ENCODE data around the gene PRSS23. TPM values are rescaled to one million over a fixed set of nuclear protein-coding genes. Genes with fewer than 3 reads are reported as not detected.

Gene PRSS23
- total RNA-seq, 1 experiment from 2014 or later = 355 TPM

GRCh38 chr11:86755146-86755545 is 45.2 kb upstream of the PRSS23 start:
- ChIA-PET POLR2A (no interaction called here), CTCF (interaction anchor here (0.7 kb wide), 1 partner anchor 83 kb away, joined by 5 read pairs; the partner anchor contains the start of gene ME3)
- Histone ChIP-seq H3K36me3 (ENCODE audit: control insufficient read depth, insufficient read depth, low read length) (no peaks in the 10 kb centered on the region), H3K4me1 (ENCODE audit: control insufficient read depth, insufficient read depth, low read length) (no peaks in the 10 kb centered on the region), H3K27ac (ENCODE audit: low read length) (peak overlapping the region; percentile 42; the same call in 1 of the 2 replicates), H3K9me3 (ENCODE audit: control insufficient read depth, insufficient read depth, low read depth, low read length) (no peaks in the 10 kb centered on the region), H3K4me3 (ENCODE audit: low read depth in 2 of 2, low read length in 2 of 2) (no peak overlapping the region), H3K27me3 (ENCODE audit: control insufficient read depth, insufficient read depth, low read length) (no peaks in the 10 kb centered on the region)
- intact Hi-C loops (cut with micrococcal nuclease; ENCODE audit: unreplicated experiment) = no loop called here
- BruUV-seq (replicated peaks) = no TSS peak
- DNase-seq (ENCODE audit: low read depth, low spot score) (no peak), ATAC-seq (no peak)
- TF ChIP-seq TCF7L2 (IDR thresholded peaks at IDR 0.05; ENCODE audit: low read depth, low read length) (no peak), CTCF (IDR thresholded peaks at IDR 0.05) (no peak), REST (IDR thresholded peaks at IDR 0.05; ENCODE audit: insufficient read depth in 1 of 2, low read depth in 2 of 2, low read length in 1 of 2) (no peak), POLR2AphosphoS5 (IDR thresholded peaks at IDR 0.05; ENCODE audit: low read depth, low read length) (no peak), SIN3A (IDR thresholded peaks at IDR 0.05; ENCODE audit: borderline replicate concordance, insufficient read depth, low read depth, low read length) (no peak)
- in situ Hi-C loops (cut with HindIII; ENCODE audit: low pct_unique_long_range_greater_than_20kb, low sequenced_read_pairs) = no loop called here

- ChIA-PET POLR2A (no interaction called here), CTCF (no interaction called here)
- in situ Hi-C loops (cut with HindIII; ENCODE audit: low pct_unique_long_range_greater_than_20kb, low sequenced_read_pairs) (no loop called here), intact Hi-C loops (cut with micrococcal nuclease; ENCODE audit: unreplicated experiment) (no loop called here)
- H3K36me3 ChIP-seq (ENCODE audit: control insufficient read depth, insufficient read depth, low read length) = no peaks in the 10 kb centered on the region
- no peak overlapping the region for H3K4me3 ChIP-seq (ENCODE audit: low read depth in 2 of 2, low read length in 2 of 2)
- DNase-seq (ENCODE audit: low read depth, low spot score) (no peak), ATAC-seq (no peak)
- no peak for TF ChIP-seq POLR2AphosphoS5 (IDR thresholded peaks at IDR 0.05; ENCODE audit: low read depth, low read length)
- TF ChIP-seq TCF7L2 (IDR thresholded peaks at IDR 0.05; ENCODE audit: low read depth, low read length) = no peak
- no peak for TF ChIP-seq SIN3A (IDR thresholded peaks at IDR 0.05; ENCODE audit: borderline replicate concordance, insufficient read depth, low read depth, low read length)
- TF ChIP-seq CTCF (IDR thresholded peaks at IDR 0.05) = no peak
- TF ChIP-seq REST (IDR thresholded peaks at IDR 0.05; ENCODE audit: insufficient read depth in 1 of 2, low read depth in 2 of 2, low read length in 1 of 2) = no peak
- BruUV-seq (replicated peaks) = no TSS peak
- H3K9me3 ChIP-seq (ENCODE audit: control insufficient read depth, insufficient read depth, low read depth, low read length) = no peaks in the 10 kb centered on the region
- H3K27me3 ChIP-seq (ENCODE audit: control insufficient read depth, insufficient read depth, low read length) = no peaks in the 10 kb centered on the region
- H3K4me1 ChIP-seq (ENCODE audit: control insufficient read depth, insufficient read depth, low read length) = no peaks in the 10 kb centered on the region
- no peak overlapping the region for H3K27ac ChIP-seq (ENCODE audit: low read length)
Observed at GRCh38 chr11:86758171-86758570, 42.2 kb upstream of the PRSS23 start.

All from Panc1 (cell line).